SK-N-SH (cell line): ENCODE data around the gene CDK5.

ENCODE experiments used
- CHD2 ChIP-seq: fragments of 150-350 bp; IDR thresholded peaks from 2 replicates; pipeline ENCODE4 v1.6.1; 2018; ENCODE audit warnings: low read length; ENCODE audit not compliant: partially characterized antibody
- EP300 ChIP-seq, 2 experiments: IDR thresholded peaks; 2 replicates each; pipeline versions ENCODE4 v1.4.0 to v1.6.1; 2012; ENCODE audit warnings: borderline replicate concordance in 1 of 2, low read depth in 1 of 2, low read length in 1 of 2
- EZH2phosphoT487 ChIP-seq: fragments of 200-600 bp; sonication (generic); IDR thresholded peaks from 2 replicates; pipeline ENCODE4 v1.6.1; 2017; ENCODE audit warnings: low read depth, mixed run types, mild to moderate bottlenecking, antibody characterized with exemption, moderate library complexity, borderline replicate concordance
- MAX ChIP-seq: IDR thresholded peaks from 2 replicates; pipeline ENCODE4 v1.4.0; 2012; ENCODE audit warnings: low read depth
- NRF1 ChIP-seq: IDR thresholded peaks from 2 replicates; pipeline ENCODE4 v1.6.1; 2012; ENCODE audit warnings: low read depth, mild to moderate bottlenecking, low read length
- POLR2AphosphoS5 ChIP-seq: IDR thresholded peaks from 2 replicates; pipeline ENCODE4 v1.6.1; 2012; ENCODE audit warnings: low read depth, low read length
- REST ChIP-seq: IDR thresholded peaks from 2 replicates; pipeline ENCODE4 v1.6.1; 2012; ENCODE audit warnings: mild to moderate bottlenecking, low read depth, low read length, moderate library complexity
- SIN3A ChIP-seq: IDR thresholded peaks from 2 replicates; pipeline ENCODE4 v1.6.1; 2012; ENCODE audit warnings: low read depth, mild to moderate bottlenecking, low read length, moderate library complexity, borderline replicate concordance
- SMC3 ChIP-seq: IDR thresholded peaks from 2 replicates; pipeline ENCODE4 v1.6.1; 2012; ENCODE audit warnings: low read depth, low read length, improper control_type of control experiment
- TCF12 ChIP-seq: IDR thresholded peaks from 2 replicates; pipeline ENCODE4 v1.4.0; 2012
- TEAD4 ChIP-seq: IDR thresholded peaks from 2 replicates; pipeline ENCODE4 v1.4.0; 2012; ENCODE audit warnings: mild to moderate bottlenecking, borderline replicate concordance; ENCODE audit not compliant: insufficient read depth
- USF2 ChIP-seq: fragments of 150-350 bp; IDR thresholded peaks from 2 replicates; pipeline ENCODE4 v1.6.1; 2017; ENCODE audit warnings: antibody characterized with exemption, low read length, low read depth, borderline replicate concordance
- TF ChIP-seq, protein P1 (sequence below): fragments of 200-600 bp; sonication (generic); IDR thresholded peaks from 2 replicates; pipeline ENCODE4 v1.6.1; 2017; ENCODE audit warnings: antibody characterized with exemption, mild to moderate bottlenecking, moderate library complexity

DNA sequence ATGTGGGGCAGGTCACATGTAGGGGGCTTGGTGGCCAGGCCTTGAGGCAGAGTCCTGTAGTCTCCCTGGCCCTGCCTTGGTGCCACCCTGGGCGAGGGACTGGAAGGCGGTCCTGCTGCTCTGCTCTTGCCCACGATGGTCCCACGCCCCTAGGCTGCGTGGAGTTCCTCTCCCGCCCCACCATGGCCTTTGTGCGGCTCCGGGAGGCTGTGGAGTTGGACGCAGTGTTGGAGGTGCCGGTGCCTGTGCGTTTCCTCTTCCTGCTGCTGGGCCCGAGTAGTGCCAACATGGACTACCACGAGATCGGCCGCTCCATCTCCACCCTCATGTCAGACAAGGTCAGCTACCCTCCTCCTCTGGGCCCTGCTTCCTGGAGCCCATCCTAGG lies 12.9 kb upstream of the CDK5 start:
- no peak for TF ChIP-seq NRF1
- TF ChIP-seq CHD2: no peak
- TF ChIP-seq SIN3A: no peak
- TF ChIP-seq, protein P1, sequence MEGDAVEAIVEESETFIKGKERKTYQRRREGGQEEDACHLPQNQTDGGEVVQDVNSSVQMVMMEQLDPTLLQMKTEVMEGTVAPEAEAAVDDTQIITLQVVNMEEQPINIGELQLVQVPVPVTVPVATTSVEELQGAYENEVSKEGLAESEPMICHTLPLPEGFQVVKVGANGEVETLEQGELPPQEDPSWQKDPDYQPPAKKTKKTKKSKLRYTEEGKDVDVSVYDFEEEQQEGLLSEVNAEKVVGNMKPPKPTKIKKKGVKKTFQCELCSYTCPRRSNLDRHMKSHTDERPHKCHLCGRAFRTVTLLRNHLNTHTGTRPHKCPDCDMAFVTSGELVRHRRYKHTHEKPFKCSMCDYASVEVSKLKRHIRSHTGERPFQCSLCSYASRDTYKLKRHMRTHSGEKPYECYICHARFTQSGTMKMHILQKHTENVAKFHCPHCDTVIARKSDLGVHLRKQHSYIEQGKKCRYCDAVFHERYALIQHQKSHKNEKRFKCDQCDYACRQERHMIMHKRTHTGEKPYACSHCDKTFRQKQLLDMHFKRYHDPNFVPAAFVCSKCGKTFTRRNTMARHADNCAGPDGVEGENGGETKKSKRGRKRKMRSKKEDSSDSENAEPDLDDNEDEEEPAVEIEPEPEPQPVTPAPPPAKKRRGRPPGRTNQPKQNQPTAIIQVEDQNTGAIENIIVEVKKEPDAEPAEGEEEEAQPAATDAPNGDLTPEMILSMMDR: no peak
- TF ChIP-seq TEAD4: no peak
- no peak for TF ChIP-seq MAX
- no peak for TF ChIP-seq EP300 (IDR thresholded peaks at IDR 0.05; ENCODE audit: borderline replicate concordance in 1 of 2, low read depth in 1 of 2, low read length in 1 of 2)
- no peak for TF ChIP-seq REST
- TF ChIP-seq TCF12: no peak
- TF ChIP-seq EZH2phosphoT487: no peak
- no peak for TF ChIP-seq POLR2AphosphoS5
- TF ChIP-seq SMC3: no peak
- no peak for TF ChIP-seq USF2
